Left lung (tissue), 10 donors: ENCODE measurements around the gene CPEB3. TPM values are rescaled to one million over a fixed set of nuclear protein-coding genes. Genes with fewer than 3 reads are reported as not detected.
A peak's percentile ranks its signal among the peaks of the same experiment; 100 is the strongest.

Source experiments
- ATAC-seq: fragments of 200-7000 bp; cut with Tn5 transposase; one replicate; pipeline ENCODE4 v1.9.1; 2020; ENCODE audit warnings: moderate library complexity
- DNase-seq, 4 donors: peaks; one replicate each; pipeline ENCODE4 v3.0.0-alpha.2; 2013 to 2020
- H3K27ac ChIP-seq, 2 donors: fragments of 200-600 bp; sonication (generic) in 1 of 2; one replicate each; pipeline versions ENCODE4 v1.5.0 to v1.8.0; 2020 to 2021
- H3K27me3 ChIP-seq, 2 donors: fragments of 200-600 bp; sonication (generic) in 1 of 2; one replicate each; pipeline versions ENCODE4 v1.5.0 to v1.8.0; 2020 to 2021
- H3K36me3 ChIP-seq, 2 donors: fragments of 200-600 bp; sonication (generic) in 1 of 2; one replicate each; pipeline versions ENCODE4 v1.5.0 to v1.8.0; 2020 to 2021
- H3K4me1 ChIP-seq, 2 donors: fragments of 200-600 bp; one replicate each; pipeline ENCODE4 v1.8.0; 2021
- H3K4me3 ChIP-seq, 2 donors: fragments of 200-600 bp; sonication (generic) in 1 of 2; one replicate each; pipeline versions ENCODE4 v1.5.0 to v1.8.0; 2020 to 2021; ENCODE audit warnings: mild to moderate bottlenecking in 1 of 2
- H3K9me3 ChIP-seq, 2 donors: fragments of 200-600 bp; sonication (generic) in 1 of 2; one replicate each; pipeline versions ENCODE4 v1.5.0 to v1.8.0; 2020 to 2021
- intact Hi-C, 2 donors: fragments of 100-400 bp; cut with DNase I; formaldehyde crosslinking; loops; one replicate each; pipeline versions ENCODE4 v1.11.2 to v1.14.2; 2022
- polyA plus RNA-seq, 6 donors: library from polyadenylated mRNA; unstranded; fragments of 120-200 nt; gene quantifications; one replicate each; pipeline ENCODE4 v1.2.1, GENCODE V29; 2013; ENCODE audit not compliant: insufficient read length in 6 of 6
- total RNA-seq, 2 donors: library from RNA; stranded (reverse); fragmentation: NEBNext Ultra II Directional; extraction: Animal tissue kit (Norgen Biotek cat#: 25700); gene quantifications; one replicate each; pipeline ENCODE4 v1.2.1, GENCODE V29; 2021
- TF ChIP-seq, protein P1 (sequence below), 2 donors: fragments of 200-600 bp; sonication (generic) in 1 of 2; IDR thresholded peaks; one replicate each; pipeline versions ENCODE4 v1.5.0 to v1.8.0; 2021; ENCODE audit warnings: antibody characterized with exemption in 2 of 2
- donor health status: DM: no; HTN: yes; CAD: no.
- donor health status: DM: no; HTN: no; CAD: no.

CPEB3 gene
- total and polyA plus RNA-seq, 8 donors: 2.9 to 4.3 (median 3.5) TPM

DNA sequence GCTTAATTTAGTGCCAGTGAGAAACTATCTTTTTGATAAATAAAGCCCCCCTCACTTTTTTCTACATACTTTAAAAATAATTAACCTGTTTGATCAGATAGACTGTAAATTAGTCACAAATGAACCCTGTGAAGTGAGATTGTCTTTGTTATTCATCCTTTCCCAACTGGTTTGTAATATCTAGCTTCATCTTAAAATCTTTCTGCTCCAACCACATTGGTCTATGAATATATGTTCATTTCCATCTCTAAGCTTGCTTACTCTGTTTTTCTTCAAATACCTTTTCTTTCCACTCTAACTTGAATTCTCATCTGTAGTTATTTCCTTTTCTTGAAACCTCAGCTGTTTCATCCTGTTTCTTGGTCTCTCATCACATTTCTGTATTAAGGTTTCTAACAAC, 12.2 kb upstream of the CPEB3 start:
- ATAC-seq (no peak), DNase-seq (no peak)
- H3K27me3 ChIP-seq: no peaks in the 10 kb centered on the region
- no peak overlapping the region for H3K4me3 ChIP-seq
- TF ChIP-seq, protein P1, sequence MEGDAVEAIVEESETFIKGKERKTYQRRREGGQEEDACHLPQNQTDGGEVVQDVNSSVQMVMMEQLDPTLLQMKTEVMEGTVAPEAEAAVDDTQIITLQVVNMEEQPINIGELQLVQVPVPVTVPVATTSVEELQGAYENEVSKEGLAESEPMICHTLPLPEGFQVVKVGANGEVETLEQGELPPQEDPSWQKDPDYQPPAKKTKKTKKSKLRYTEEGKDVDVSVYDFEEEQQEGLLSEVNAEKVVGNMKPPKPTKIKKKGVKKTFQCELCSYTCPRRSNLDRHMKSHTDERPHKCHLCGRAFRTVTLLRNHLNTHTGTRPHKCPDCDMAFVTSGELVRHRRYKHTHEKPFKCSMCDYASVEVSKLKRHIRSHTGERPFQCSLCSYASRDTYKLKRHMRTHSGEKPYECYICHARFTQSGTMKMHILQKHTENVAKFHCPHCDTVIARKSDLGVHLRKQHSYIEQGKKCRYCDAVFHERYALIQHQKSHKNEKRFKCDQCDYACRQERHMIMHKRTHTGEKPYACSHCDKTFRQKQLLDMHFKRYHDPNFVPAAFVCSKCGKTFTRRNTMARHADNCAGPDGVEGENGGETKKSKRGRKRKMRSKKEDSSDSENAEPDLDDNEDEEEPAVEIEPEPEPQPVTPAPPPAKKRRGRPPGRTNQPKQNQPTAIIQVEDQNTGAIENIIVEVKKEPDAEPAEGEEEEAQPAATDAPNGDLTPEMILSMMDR (IDR thresholded peaks at IDR 0.05): no peak
- peaks cover 0 to 9% of the 10 kb centered on the region in 2 donors for H3K4me1 ChIP-seq
- intact Hi-C loops: no loop called here
- no peaks in the 10 kb centered on the region for H3K9me3 ChIP-seq
- H3K36me3 ChIP-seq: peaks cover 0 to 6% of the 10 kb centered on the region in 2 donors
- no peak overlapping the region for H3K27ac ChIP-seq

DNA sequence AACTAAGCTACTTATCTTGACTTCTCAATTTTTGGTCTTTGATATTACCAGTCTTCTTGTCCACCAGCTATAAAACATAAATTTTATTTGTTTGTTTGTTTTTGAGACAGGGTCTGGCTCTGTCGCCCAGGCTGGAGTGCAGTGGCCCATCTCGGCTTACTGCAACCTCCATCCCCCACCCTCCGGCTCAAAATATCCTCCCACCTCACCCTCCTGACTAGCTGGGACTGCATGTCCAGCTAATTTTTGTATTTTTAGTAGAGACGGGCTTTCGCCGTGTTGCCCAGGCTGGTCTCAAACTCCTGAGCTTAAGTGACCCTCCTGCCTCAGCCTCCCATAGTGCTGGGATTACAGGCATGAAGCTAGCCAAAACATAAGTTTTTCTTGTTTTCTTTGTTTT, 7.6 kb upstream of the CPEB3 start:
- no peak overlapping the region for H3K27ac ChIP-seq
- no peaks in the 10 kb centered on the region for H3K9me3 ChIP-seq
- ATAC-seq (no peak), DNase-seq (no peak)
- no peaks in the 10 kb centered on the region for H3K27me3 ChIP-seq
- no peak overlapping the region for H3K4me3 ChIP-seq
- H3K36me3 ChIP-seq: peaks cover 0 to 21% of the 10 kb centered on the region in 2 donors
- peaks cover 0 to 12% of the 10 kb centered on the region in 2 donors for H3K4me1 ChIP-seq
- TF ChIP-seq, protein P1 (IDR thresholded peaks at IDR 0.05): no peak
- intact Hi-C loops: loop anchor here in 1 of 2 donors (10.0 kb wide), 1 partner anchor 194 kb away; no protein-coding TSS in a partner anchor

DNA sequence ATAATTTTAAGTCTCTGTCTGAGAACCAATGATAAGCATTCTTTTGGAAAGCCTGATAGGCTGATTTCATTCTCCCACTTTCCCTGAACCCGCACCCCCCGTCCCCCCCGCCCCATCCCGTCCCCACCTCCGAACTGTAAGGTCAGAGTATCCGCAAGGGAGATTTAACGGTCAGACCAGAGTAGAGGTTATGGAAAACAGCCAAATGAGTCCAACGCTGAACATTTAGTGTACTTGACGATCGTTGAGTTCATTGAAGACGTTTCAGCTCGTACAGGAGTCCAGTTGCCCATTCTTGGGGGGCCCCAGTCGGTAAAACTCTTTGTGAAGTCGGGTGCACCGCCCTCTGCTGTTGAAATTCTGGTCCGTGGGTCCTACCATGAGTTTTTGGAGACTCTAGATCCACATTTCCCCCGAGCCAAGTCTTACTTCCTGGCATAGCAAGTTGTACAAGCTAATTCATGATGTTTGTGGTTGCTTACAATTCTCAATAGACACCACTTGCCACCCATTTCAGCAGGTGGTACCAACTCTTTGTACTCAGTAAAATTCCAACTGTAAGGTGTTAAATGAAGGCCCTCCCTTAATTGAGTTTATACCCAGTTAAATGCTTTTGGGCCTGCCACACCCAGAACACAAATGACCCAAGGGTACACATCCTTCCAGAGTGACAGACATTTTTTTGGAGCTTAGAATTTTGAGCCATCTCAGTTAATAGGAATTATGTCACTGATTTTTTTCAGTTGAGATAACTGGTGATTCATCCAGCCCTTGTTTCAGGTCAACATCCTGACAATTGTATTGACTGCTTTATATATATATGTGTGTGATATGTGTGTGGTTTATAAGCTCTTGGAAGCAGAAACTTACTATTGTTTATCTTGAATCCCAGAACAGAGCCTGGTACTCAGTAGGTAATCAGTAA, 1.3 kb upstream of the CPEB3 start:
- peak overlapping the region; percentile 90 to 96 for H3K27ac ChIP-seq
- intact Hi-C loops: loop anchor here in 1 of 2 donors (10.0 kb wide), 1 partner anchor 187 kb away; no protein-coding TSS in a partner anchor
- peaks cover 0 to 21% of the 10 kb centered on the region in 2 donors for H3K36me3 ChIP-seq
- peak overlapping the region; percentile 56 to 91 for H3K4me3 ChIP-seq
- TF ChIP-seq, protein P1 (IDR thresholded peaks at IDR 0.05): peak; percentile 27 to 36
- ATAC-seq (peak; percentile 8), DNase-seq (peak in 3 of 4 donors; percentile 29 to 69 (median 48))
- no peaks in the 10 kb centered on the region for H3K9me3 ChIP-seq
- H3K4me1 ChIP-seq: peaks cover 7 to 15% of the 10 kb centered on the region in 2 donors
- no peaks in the 10 kb centered on the region for H3K27me3 ChIP-seq

DNA sequence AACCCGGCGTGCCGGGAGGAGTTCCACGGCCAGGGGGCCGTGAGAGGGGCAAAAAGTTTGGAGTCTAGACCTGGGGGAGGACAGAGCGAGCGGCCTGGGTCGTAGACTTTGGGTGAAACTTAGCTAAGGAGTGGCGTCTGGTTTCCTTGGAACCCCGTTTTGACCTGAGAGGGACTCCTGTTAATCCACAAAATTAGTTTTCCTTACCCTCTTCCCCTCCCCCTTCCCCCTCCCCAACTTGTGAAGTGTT, 663 bp upstream of the CPEB3 start:
- Histone ChIP-seq H3K4me3 (peak overlapping the region; percentile 56 to 91), H3K27ac (peak overlapping the region; percentile 90 to 96), H3K27me3 (no peaks in the 10 kb centered on the region), H3K9me3 (no peaks in the 10 kb centered on the region), H3K4me1 (peaks cover 7 to 15% of the 10 kb centered on the region in 2 donors), H3K36me3 (peaks cover 0 to 19% of the 10 kb centered on the region in 2 donors)
- DNase-seq (no peak), ATAC-seq (no peak)
- intact Hi-C loops: loop anchor here in 1 of 2 donors (10.0 kb wide), 1 partner anchor 187 kb away; no protein-coding TSS in a partner anchor
- TF ChIP-seq, protein P1 (IDR thresholded peaks at IDR 0.05): no peak
